ENCODE results near the gene AMACR.
"Not testable (repeated sequence)": the region's sequence is repeated elsewhere in the genome, so short reads cannot be mapped to it uniquely, and the experiment has no call there.

Gene AMACR

DNA sequence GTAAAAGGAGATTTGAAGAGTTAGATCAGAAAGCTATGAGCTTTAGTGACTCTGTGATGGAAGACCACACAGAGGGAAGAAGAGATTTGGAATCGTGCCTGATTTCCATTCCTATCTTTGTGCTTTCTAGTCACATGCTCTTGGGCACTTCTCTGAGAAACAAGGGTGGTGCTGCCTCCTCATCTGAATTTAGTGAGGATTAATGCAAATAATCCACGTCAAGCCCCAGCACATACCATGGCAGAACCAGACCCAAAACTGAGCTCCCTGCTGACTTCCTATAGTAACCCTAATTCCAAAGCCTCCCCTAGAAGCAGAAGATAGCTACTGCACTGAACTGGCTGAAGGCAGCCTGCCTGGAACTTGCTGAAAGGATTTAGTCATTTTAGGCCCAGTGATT is 41.0 kb downstream of the AMACR start:
- DNase-seq (ENCODE audit: low read depth) = no peak

DNA sequence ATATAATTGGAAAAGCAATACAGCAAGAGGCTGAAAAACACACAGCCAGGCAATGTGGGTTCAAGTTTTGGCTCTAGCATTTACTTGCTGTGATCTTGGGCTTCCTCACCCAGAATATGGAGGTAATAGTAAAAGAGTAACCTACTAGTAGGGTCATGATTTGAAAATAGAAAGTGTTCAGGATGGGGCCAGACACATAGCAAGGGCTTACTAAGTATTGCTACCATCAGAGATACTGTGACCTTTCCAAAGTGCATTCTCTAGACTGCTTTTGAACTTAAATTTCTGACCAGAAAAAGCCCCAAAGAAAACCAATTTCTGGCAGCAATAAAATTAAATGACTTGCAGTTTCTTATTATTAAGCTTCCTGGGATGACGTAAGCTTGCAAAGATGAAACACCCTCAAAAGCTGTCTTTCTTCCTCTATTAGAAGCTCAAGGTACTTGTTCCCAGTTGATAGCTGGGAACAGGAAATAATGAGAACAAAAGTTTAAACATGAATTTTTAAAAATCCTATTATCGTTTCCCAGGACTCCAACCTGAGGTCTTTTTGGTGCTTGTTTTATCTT is 43.6 kb downstream of the AMACR start:
- DNase-seq (ENCODE audit: low read depth) = no peak

DNA sequence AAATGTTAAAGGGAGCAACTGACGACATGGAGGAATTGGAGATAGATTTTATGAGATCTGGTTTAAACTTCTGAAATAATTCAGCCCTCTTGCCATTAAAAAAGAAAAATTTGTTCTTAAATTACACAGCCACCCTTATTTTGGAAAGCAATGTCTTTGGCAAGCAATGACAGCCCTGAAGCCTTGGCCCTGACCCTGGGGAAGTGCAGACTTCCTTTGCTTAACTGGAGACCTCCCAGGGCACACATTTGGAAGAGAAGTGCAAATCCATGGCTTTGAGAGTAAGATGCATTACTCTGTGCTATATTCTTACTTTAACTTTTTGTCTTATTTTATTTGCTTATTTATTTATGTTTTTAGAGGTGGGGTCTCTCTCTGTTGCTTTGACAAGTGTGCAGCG is 49.7 kb downstream of the AMACR start:
- no peak for DNase-seq (ENCODE audit: low read depth)

DNA sequence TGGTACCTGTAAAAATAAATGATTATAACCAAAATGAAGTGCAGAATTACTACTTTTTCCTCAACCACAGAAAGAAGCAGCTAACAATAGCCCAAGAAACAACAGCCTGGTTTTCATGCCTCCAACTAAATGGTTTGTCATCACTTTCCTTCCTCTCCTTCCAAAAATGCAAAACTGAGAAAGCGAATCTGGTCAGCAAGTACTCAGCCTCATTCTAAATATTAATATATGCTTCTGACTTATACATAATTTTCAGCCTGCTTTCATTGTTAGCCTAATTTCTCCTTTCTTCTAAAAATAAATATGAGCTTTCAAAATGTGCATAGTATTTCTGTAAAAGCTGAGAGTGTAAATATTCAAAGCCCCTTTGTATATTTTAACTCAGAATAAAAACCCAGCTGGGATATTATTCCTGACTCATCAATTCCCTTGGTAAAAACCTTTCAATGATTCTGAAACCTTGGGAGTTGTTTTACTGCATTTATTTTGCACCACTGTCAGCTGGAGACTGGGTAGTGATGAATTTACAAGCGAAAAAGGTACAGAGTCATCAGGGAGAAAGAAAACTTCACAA is 50.2 kb downstream of the AMACR start:
- no peak for DNase-seq (ENCODE audit: low read depth)

DNA sequence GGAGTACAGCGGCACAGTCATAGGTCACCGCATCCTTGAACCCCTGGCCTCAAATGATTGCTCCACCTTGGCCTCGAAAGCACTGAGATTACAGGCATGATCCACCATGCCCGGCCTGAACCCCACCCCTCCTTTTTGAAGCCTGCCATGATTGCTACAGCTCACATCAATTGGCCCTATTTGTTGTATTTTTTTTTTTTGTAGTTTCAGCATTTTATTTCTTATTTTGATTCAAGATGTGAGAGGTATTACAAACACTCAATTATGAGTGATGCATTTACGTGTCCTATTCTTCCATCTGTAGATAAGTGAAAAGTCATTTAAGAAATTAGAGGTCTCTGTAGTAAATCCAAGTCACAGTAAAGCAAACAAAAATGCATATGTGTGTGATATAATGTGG is 55.7 kb downstream of the AMACR start:
- not testable (repeated sequence) for DNase-seq (ENCODE audit: low read depth)

DNA sequence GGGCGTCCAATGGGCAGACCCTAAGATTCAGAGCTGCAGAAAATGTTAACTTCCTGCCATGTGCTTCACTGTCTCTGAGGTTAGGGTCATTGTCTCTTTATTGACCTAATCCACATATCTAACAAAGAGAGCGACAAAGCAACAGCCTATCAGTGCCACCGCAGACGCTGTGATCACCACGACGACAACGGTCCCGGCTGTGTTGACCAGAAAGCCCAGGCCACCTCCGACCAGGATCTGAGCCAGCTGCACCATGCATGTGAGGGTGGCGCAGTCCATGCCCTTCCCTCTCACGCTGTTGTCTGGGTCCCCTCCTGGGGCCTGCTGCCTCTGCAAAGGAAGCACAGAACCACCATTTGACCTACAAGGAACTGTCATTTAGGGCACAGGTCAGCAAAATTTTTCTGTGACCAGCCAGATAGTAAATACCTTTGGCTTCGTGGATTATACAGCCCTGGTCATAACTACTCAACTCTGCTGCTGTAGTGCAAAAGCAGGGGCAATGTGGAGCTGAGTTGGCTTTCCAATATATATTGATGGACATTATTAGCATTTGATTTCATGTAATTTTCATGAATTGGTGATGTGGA is 63.2 kb downstream of the AMACR start:
- no peak for DNase-seq (ENCODE audit: low read depth)

DNA sequence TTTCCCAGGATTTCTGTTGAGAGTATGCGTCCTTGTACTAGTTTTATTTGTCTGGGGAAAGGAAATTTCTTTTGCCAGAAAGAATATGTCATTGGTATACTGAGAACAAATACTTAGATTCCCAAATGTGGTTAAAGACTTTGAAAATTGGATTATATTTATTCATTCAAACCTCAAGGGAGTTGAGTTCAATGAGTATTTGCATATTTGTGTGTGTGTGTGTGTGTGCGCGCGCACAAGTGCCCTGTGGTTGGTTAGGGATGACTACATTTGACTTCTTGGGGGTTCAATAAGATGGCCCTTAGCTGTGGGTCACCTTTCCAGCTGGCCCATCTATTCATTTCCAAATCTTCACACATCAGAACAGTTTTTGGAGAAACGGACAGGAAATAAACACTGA is 66.8 kb downstream of the AMACR start:
- no peak for DNase-seq (ENCODE audit: low read depth)

DNA sequence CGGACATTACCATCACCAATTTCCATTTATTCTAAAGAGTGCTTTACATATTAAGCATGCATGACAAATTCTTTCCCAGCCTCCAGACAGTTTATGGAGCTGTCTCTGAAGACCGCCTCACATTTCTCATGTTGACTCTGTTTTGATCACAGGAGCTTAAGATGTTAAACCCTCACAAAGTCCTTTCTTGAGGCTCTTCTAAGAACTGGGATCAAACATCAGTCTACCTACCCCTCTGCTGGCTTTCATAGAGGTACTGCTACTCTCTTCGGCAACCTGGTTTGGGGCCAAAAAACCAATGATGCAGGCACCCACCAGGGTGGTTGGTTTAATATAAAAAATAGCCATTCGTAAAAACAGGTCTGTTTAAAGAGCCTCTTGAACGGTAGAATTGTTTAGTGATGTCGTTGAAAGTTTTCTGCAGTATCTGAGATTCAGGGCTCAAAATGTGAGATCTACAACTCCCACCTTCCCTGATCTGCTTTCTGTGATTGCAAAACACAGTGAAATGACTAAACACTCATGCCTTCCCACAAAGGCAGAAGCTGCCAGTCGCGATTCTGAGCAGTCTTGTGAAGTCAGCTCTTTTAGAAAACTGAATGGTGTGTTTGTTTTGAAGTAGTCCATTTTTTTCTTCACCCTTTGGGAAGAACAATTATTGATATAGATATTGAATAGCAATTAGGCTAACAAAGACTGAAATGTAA is 68.1 kb downstream of the AMACR start:
- DNase-seq (ENCODE audit: low read depth) = no peak

DNA sequence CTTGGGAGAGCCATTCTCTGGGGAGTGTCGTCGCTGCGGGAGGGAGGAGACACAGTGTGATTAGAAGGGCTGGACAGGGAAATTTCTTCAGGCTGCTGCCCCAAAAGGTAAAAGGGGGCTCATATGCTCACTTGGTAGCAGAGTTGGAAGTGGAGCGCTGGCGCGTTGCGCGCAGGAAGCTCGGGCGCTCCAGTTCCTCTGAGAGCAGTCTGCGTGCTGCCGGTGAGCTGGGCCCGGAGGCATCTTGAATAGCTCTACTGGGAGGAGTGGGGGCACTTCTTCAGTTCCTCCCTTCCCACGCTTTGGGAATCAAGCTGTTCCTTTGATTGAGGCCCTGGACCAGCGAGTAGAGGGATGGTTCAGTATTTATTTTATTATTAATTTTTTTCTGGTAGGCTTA is 69.0 kb downstream of the AMACR start:
- DNase-seq (ENCODE audit: low read depth) = no peak

DNA sequence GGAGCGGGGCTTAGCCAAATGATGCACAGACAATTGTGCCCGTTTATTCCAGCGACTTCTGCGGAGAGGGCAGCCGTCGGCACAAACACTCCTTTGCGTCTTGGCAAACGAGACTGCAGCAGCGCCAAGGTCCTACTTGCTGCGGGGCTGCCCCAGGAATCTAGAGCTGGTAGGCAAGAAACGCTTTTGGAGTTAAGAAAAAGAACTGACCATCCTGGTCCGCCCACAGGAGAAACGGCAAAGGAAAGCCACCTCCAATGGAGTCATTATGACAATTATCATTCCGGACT is 69.4 kb downstream of the AMACR start:
- no peak for DNase-seq (ENCODE audit: low read depth)

DNA sequence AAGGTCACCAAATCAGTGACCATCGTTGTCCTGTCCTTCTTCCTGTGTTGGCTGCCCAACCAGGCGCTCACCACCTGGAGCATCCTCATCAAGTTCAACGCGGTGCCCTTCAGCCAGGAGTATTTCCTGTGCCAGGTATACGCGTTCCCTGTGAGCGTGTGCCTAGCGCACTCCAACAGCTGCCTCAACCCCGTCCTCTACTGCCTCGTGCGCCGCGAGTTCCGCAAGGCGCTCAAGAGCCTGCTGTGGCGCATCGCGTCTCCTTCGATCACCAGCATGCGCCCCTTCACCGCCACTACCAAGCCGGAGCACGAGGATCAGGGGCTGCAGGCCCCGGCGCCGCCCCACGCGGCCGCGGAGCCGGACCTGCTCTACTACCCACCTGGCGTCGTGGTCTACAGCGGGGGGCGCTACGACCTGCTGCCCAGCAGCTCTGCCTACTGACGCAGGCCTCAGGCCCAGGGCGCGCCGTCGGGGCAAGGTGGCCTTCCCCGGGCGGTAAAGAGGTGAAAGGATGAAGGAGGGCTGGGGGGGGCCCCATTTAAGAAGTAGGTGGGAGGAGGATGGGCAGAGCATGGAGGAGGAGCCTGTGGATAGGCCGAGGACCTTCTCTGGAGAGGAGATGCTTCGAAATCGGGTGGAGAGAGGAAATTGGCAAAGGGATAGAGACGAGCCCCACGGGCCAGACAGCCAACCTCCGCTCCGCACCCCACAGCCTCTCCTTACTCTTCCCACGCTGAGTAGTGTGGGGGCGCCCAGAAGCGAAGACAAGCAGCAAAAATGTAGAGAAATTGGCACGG is 69.9 kb downstream of the AMACR start:
- DNase-seq (ENCODE audit: low read depth) = no peak

DNA sequence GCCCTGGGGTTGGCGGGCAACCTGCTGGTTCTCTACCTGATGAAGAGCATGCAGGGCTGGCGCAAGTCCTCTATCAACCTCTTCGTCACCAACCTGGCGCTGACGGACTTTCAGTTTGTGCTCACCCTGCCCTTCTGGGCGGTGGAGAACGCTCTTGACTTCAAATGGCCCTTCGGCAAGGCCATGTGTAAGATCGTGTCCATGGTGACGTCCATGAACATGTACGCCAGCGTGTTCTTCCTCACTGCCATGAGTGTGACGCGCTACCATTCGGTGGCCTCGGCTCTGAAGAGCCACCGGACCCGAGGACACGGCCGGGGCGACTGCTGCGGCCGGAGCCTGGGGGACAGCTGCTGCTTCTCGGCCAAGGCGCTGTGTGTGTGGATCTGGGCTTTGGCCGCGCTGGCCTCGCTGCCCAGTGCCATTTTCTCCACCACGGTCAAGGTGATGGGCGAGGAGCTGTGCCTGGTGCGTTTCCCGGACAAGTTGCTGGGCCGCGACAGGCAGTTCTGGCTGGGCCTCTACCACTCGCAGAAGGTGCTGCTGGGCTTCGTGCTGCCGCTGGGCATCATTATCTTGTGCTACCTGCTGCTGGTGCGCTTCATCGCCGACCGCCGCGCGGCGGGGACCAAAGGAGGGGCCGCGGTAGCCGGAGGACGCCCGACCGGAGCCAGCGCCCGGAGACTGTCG is 70.7 kb downstream of the AMACR start:
- no peak for DNase-seq (ENCODE audit: low read depth)

DNA sequence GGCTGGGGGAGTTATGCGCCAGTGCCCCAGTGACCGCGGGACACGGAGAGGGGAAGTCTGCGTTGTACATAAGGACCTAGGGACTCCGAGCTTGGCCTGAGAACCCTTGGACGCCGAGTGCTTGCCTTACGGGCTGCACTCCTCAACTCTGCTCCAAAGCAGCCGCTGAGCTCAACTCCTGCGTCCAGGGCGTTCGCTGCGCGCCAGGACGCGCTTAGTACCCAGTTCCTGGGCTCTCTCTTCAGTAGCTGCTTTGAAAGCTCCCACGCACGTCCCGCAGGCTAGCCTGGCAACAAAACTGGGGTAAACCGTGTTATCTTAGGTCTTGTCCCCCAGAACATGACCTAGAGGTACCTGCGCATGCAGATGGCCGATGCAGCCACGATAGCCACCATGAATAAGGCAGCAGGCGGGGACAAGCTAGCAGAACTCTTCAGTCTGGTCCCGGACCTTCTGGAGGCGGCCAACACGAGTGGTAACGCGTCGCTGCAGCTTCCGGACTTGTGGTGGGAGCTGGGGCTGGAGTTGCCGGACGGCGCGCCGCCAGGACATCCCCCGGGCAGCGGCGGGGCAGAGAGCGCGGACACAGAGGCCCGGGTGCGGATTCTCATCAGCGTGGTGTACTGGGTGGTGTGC is 71.4 kb downstream of the AMACR start, which contains the start of gene RXFP3:
Gene RXFP3 (plus strand): TSS at position 6 of the 636 bp plus-strand sequence. CDS start 355 bp downstream, at position 361.
- no peak for DNase-seq (ENCODE audit: low read depth)
